Fibroblast of skin of right biceps (primary cell): ENCODE data around the gene IFNA1.
A peak's percentile ranks its signal among the peaks of the same experiment; 100 is the strongest.

Source experiments
- DNase-seq: peaks from one replicate; pipeline ENCODE4 v3.0.0-alpha.2; 2013

The IFNA1 gene

DNA sequence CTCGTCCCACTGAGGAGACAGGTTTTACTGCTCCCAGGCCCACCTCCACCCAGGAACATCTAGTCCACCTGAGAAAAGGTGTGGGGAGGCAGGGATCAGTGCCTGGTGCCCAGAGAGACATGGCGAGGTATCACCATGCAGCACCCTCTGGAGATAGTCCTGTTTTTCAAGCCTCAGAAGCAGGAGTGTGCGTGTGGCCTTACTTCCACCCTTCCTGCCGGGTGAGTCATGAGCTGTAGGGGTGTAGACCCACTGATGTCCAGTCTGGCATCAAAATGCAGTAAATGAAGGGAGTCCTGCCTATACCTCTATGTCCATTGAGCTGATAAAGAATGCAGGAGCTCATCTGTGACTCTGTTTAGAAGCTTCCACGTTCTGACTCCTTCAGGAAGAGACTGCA is 9.1 kb downstream of the IFNA1 start:
- peak; percentile 7 for DNase-seq

DNA sequence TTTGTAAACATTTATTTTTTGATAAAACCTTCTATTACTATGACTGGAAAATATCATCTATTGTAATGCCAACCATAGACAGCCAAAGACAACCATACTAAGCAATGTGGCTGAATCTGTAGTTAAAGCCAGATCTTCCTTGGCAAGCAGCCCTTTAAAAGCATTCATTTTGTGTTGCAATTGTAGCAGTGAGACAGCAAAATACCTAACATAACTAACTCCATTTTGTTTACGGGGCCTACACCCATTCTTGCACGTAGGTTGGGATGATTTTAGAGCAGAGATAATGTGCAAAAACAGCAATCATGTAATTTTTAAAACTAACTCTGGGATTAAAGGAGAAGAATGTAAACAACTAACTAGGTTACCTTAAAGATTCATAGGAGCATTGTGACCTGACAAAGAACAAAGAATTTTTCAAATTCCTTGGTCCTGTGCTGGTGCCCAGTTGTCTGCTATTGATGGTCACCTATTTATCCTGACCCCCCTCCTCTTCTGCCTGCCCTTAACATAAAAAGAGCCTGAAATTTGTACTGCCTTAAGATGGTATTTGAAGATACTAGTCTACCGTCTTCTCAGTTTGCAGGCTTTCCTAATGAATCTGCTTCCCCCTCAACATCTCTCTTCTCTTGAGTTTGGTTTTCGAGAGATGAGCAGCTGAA is 10.6 kb downstream of the IFNA1 start:
- DNase-seq: peak; percentile 47

DNA sequence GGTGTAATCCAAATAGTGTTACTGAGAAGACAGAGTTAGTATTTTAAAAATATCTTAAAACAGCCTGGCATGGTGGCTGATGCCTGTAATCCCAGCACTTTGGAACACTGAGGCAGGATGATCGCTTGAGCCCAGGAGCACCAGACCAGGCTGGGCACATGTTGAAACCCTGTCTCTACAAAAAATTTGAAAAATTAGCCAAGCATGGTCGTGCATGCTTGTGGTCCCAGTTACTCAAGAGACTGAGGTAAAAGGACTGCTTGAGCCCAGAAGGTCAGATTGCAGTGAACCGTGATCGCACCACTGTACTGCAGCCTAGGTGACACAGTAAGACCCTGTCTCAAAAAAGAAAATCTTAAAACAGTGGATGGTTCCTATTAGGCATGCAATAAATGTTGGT is 12.4 kb downstream of the IFNA1 start:
- DNase-seq: no peak

DNA sequence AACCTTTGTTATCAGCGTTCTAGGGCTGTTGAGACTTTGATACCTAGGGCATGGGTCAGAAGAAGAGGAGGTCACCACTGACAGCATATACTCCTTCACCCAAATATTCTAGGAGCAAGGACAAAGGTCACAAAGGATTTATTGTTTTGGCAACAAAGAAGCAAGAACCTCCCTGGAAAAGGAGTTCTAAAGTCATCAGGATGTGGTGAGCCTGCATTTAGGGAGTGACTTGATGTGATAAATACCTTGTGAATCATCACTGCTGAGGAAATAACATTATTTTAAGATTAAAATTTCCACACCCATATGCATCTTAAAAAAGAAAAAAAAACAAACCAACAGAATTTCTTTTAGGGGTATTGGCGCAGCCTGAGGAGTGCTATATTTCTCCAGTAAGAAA is 13.9 kb downstream of the IFNA1 start:
- peak; percentile 53 for DNase-seq

DNA sequence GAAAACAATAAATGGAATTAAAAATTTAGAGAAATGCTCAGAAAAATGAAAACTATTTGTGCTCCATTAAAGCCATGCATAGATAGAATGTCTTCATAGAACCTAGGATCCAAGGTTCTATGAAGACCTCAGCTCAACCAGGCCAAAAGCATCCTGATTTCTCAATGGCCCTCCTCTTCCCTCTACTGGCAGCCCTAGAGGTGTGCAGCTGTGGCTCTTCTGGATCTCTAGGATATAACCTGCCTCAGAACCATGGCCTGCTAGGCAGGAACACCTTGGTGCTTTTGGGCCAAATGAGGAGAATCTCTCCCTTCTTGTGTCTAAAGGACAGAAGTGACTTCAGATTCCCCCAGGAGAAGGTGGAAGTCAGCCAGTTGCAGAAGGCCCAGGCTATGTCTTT is 15.1 kb downstream of the IFNA1 start:
- peak; percentile 36 for DNase-seq

DNA sequence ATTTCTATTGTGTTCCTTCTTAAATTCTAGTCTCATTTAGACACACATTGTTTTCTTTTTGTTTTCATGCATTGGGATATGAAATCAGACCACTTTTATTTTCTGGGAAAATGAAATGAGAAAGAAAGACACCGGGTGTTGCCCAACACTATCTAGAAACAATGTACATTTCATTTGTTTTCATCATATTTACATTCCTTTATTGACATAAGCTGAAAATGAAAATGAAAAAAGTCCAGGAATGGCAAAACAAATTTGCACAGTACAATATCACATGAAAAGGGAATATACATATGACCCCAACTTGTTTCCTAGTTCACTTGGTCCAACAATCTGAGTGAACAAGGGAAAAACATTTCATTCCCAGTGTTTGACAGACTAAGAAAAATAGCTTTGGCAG is 21.1 kb downstream of the IFNA1 start:
- no peak for DNase-seq

DNA sequence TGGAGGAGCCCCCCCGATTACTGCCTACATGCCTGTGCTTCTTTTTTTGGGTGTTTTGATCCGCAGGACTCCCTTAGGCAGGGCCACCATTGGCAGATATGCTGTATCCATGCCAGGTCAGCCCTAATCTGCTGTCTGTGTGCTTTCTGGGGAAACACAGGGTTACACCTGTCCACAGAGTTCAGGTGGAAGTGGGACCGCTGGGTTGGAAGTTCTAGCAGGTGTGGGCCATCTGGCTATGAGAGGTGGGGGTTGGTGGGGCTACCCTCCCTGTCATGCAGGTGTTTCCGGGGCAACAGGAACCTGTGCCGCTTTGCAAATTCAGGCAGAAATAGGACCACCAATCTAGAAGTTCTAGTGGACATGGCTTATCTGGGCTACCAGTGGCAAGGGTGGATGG is 24.9 kb downstream of the IFNA1 start:
- DNase-seq: no peak

DNA sequence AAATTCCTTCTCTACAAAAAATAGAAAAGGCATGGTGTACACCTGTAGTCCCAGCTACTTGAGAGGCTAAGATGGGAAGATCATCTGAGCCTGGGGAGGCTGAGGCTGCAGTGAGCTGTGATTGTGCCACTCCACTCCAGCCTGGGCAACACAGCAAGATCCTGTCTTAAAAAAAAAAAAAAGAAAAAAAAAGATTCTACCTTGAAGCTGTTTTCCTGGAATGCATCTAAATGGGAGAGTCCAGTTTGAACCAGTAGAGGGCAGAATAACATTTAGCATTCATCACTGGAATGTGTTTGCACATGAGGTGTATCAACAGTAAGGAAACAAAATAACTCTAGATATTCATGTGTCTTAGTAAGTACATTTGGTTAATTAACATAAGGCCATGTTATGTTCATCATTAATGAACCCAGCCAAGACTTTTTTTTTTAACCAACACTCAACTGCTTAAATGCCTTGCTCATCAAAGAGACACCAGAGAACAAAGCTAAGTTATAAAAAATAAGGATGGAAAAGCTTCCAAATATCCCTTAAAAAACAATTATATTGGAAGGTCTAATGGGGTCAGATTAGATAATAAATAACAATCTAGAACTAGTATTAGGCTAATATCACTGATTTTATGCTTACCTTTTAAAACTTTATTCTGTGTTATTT is 25.8 kb downstream of the IFNA1 start:
- peak; percentile 69 for DNase-seq

DNA sequence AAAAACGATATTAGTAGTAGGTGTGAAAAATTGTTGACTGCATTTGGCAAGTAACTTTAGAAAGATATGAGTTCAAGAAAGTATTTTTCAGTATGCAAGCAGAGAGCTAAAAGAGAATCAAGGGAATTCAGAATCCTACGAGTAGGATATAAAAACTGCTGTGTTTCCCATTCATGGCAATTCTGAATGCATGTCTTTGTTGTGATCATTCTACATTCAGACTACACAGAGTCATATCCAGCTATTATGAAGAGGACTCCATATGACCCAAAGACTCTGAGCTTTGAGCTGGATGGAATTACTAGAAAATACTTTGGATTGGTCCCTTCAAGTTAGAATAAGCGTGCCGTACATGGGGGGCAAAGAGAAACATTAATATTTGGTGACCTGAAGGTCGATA is 29.9 kb downstream of the IFNA1 start:
- no peak for DNase-seq

DNA sequence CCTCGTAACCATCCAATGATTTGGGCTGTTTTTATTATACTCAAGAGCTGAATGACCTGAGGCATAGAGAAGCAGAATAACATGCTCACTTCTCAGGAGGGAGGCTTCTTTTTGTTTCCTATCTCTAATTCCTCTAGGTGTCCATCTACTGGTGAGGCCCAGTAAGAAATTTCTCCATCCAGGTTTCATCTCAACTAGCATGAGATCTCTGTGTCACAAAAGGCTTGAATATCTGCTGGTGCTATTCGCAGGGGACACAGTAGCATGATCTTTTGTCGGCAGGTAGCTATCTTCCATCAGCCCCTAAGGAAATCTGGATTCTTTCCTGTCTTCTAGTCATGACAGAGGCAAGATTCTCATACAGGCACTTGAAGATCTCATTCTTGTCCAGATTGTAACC is 33.0 kb downstream of the IFNA1 start:
- DNase-seq: no peak

DNA sequence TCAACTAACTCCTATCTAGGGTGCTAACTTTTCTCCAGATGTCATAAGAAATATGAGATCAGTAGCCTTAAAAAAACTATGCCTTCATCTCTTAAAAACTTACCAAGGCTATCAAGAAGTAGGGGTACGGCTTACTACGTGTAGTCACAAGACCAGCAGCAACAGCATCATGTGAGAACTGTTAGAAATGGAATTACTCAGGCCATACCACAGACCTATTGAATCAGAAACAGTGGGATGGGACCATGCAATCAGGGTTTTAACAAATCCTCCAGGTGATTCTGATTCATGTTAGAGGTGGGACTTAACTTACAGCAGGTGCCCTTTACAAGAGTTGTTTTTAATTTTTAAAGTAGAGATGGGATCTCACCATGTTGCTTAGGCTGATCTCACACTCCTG is 37.2 kb downstream of the IFNA1 start:
- DNase-seq: no peak

DNA sequence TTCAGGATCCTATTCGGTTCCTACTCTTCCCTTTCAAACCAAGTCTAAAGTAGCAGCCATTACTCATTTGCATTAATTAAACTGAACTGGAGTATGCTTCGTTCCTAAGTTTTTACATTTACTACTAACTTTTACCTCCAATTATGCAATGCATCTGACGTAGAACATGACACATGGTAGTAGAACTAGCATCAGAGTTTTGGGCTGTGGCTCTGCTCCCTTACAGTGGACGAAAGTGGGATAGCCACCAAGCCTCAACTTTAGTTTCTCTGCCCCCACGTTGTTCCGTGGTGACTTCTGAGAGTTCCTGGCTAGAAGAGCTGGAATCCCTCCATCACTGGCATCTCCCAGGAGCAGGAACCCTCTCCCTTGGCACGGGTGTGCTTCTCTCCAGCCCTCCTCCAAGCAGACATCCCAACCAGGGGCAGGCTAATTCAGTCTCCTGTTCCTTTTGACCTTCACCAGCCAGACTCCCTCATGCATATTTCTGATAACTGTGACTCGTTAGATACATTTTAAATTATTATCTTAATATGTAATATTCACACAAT is 39.0 kb downstream of the IFNA1 start:
- DNase-seq: no peak

DNA sequence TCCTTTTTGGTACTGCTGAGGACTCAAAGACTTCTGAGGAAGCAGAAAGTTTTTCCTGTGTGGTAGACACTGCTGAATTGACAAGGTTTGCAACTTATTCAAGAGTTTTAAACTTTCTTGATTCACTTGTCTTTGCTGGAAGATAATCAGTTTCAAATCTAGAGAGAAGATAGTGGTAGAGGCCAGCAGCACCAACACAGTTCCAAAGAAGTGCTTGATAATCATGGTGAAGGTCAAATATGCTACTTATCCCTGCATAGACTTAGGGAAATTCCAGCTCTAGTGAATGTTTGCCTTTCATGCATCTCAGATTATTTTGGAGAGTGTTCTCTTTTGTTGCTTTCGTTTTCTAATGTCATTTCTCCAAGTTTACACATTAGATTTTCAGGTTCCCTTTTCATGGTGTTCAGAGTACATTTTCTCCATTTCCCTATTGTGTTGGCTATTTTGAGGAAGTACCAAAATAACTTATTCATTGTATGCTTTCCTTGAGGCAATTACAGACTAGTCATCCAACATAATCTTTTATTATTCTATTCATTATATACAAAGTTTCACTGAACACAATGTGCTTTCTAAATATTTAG is 41.3 kb downstream of the IFNA1 start:
- no peak for DNase-seq

DNA sequence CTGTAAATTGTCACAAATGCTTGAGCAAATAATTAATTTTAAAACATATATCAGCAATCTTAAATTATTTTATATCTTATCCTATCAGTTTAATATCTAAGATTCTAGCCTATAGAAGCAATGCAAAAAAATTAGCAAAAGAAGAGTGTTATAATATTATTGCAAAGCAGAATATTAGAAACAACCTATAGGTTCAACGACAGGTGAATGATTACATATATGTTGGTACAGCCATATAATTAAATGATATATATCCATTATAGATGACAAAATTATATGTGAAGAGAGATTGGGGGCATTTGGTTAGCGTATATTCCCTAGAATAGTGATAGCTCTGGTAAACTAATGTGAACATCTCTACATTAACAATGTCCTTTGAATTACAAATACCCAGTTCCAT is 42.0 kb downstream of the IFNA1 start, which contains the start of gene IFNE:
Gene IFNE (minus strand): TSS at position 101 of the 400 bp plus-strand sequence. CDS start 619 bp downstream, outside the sequence.
- no peak for DNase-seq
